ENCODE results near the gene PDIA4.
A peak's percentile ranks its signal among the peaks of the same experiment; 100 is the strongest.
"Not testable (repeated sequence)": the region's sequence is repeated elsewhere in the genome, so short reads cannot be mapped to it uniquely, and the experiment has no call there.

Gene PDIA4, protein sequence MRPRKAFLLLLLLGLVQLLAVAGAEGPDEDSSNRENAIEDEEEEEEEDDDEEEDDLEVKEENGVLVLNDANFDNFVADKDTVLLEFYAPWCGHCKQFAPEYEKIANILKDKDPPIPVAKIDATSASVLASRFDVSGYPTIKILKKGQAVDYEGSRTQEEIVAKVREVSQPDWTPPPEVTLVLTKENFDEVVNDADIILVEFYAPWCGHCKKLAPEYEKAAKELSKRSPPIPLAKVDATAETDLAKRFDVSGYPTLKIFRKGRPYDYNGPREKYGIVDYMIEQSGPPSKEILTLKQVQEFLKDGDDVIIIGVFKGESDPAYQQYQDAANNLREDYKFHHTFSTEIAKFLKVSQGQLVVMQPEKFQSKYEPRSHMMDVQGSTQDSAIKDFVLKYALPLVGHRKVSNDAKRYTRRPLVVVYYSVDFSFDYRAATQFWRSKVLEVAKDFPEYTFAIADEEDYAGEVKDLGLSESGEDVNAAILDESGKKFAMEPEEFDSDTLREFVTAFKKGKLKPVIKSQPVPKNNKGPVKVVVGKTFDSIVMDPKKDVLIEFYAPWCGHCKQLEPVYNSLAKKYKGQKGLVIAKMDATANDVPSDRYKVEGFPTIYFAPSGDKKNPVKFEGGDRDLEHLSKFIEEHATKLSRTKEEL

DNA sequence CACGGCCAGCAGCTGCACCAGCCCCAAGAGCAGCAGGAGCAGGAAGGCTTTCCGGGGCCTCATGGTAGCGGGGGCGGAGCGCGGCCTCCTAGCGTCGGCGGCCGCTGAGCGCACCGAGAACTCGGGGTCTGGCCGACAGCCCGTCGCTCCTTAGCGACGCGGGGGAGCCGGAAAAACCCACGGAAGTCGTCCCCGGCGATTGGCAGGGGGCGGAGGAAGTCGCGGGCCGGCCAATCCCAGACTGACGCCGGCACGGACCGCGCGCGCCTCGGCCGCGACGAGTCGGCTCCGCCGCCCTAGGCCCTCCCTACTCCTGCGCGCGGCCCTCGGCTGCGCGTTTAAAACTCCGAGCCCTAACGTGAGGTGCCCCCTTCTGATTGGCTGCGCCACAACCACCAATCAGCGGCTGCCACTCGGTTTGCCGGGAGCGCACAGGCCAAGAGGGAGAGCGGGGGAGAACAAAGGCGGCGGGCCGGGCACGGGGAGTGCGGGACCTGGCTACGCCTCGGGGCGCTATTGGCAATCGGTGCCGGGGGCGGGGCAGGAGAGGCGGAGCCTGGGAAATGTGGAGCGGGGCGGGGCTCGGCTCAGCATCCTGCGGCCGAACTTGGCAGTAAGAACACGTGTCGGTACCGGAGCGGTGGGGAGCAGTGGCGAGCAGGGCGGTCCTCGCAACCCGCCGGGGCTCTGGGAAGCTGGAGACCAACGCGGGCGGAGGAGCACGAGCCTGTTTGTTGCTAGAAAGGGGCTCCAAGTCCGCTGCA lies at the start of gene PDIA4:
PDIA4 (minus strand) TSS at position 160 of the 764 bp plus-strand sequence; CDS start at position 63, 97 bp downstream.
- peak; percentile 100 for DNase-seq (ENCODE audit: low spot score)

DNA sequence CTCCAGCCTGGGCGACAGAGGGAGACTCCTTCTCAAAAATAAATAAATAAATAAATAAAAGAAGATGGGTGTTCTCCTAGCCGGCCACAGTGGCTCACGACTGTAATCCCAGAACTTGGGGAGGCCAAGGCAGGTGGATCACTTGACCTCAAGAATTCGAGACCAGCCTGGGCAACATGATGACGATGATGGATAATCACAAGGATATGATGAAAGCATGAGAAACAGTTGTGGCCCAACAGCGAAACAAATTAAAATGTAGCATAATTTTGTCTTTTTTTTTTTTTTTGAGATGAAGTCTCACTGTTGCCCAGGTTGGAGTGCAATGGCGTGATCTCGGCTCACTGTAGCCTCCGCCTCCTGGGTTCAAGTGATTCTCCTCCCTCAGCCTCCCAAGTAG lies 49.3 kb upstream of the PDIA4 start:
- no peak for DNase-seq (ENCODE audit: low spot score)

DNA sequence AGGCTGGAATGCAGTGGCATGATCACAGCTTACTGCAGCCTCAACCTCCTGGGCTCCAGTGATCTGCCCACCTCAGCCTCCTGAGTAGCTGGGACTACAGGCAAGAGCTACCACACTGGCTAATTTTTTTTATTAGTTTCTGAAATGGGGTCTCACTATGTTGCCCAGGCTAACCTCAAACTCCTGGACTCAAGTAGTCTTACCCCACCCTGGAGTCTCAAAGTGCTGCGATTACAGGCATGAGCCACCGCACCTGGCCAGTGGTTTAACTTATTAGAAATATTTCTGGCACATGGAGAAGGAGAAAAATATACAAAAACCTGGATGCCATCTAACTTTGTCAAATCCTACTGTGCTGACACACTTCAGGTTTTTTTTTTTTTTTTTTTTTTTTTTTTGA lies 47.0 kb upstream of the PDIA4 start:
- no peak for DNase-seq (ENCODE audit: low spot score)

DNA sequence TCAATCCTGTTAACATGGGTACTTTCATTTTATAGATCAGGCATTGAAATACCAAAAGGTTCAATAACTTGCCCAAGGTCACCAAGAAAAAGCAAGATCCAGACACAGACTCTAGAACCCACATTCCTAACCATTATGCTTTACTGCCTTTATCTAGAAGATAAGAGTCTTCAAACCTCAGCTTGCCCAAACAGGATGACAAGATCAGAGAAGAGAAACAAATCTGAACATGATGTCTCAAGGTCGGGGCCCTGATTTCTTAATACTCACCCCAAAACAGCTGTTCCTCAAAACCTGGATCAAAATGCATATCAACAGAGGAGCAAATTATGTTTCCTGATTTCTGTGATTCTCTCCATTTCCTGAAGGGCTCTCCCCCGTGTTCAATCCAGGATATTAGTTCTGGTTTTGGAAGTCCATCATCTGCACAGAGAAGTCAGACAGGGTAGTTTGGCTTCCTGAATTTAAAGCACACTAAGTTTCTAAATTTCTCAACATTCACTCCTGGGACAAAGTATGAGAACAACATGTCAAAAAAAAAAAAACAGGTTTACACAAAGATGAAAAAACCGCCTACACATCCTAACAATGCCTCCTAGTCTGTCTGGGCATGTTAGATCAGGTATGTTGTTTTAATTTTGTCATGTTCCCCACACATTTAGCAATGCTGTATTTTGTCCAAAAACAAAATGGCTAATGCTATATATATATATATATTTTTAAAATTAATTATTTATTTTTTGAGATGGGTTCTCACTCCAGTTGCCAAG lies 46.0 kb upstream of the PDIA4 start:
- DNase-seq (ENCODE audit: low spot score): no peak

DNA sequence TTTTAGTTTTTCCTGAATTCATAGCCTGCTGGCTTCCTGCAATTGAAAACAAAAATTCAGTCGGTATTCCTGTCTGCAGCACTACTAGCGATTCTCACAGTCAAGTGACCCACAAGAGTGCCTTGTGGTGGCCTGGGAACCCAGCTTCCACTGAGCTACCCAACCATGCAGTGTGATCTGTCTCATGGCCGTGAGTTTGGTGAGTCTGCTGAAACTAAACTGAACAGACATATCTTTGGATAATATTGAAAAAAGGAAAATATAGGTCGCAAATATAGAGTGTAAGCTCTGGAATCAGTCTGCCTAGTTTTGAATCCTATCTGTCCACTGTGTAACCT lies 44.1 kb upstream of the PDIA4 start:
- no peak for DNase-seq (ENCODE audit: low spot score)

DNA sequence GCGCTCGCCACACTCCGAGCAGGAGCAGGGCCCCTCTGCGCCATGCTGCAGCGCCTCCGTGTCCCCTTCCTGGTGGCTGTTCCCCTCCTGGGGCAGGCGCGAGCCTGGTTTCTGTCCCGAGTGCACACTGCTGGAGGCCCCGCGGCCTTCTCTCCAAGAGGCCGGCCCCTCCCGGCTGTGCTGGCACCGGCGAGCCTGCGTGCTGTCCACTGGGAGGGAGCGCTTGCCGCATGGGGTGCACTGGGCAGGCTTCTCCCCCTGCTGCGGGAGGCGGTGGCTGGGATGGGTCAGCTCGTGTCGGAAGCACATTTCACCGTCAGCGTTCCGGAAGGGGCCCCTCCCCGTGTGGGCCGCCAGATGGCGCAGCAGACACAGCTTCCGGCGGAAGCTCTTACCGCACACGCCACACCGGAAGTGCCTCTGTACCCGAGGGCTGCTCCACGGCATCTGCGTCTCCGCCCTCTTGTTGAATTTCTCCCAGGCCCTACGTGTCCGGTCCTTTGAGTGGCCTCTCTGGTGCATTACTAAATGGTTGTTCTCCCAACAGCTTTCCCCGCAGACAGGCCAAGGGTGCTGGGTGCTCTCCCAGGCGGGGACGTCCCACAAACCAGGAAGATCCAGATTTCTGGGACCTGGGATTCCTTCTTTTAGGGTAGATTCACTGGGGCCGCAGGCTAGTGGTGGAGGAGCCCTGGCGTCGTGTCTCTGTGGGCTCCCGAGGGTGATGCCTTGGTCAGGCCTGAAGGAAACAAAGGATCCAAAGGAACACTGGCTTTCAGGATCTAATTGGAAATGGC lies 43.5 kb upstream of the PDIA4 start:
- no peak for DNase-seq (ENCODE audit: low spot score)

DNA sequence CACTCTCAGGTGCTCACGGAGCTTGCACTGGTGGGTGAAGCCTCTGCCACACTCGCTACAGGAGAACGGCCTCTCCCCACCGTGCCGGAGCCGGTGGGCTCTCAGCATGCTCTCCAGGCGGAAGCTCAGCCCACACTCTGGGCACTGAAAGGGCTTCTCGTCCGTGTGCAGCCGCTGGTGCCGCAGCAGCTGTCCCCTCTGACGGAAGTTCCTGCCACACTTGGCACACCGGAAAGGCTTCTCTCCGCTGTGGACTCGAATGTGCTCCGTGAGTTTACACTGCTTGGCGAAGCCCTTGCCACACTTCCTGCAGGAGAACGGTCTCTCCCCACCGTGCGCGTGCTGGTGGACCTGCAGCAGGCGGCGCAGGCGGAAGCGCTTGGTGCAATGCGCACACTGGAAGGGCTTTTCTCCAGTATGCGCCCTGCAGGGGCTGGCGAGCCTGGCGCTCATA lies 42.9 kb upstream of the PDIA4 start:
- DNase-seq (ENCODE audit: low spot score): no peak

DNA sequence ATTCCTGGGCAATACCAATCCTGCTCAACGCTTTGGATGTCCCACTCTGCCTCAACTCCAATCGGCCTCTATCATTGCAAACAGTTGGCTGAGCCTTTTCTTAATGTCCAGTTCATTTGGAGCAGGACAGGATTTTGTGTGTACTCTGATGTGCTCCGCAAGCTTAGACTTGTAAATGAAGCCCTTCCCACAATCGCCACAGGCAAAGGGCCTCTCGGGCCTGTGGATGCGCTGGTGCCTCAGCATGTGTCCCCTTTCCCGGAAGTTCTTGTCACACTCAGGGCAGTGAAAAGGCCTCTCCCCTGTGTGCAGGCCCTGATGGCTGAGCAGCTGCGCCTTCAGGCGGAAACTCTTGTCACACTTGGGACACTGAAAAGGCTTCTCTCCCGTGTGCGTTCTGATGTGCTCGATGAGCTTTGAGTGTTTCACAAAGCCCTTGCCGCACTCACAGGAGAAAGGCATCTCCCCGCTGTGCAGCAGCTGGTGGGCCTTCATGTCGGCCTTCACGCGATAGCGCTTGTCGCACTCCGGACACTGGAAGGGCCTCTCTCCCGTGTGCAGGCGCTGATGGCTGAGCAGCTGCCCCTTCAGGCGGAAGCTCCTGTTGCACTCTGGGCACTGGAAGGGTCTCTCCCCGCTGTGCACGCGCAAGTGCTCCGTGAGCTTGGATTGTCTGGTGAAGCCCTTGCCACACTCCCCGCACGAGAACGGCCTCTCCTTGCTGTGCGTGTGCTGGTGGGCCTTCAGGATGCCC lies 42.2 kb upstream of the PDIA4 start:
- DNase-seq (ENCODE audit: low spot score): no peak

DNA sequence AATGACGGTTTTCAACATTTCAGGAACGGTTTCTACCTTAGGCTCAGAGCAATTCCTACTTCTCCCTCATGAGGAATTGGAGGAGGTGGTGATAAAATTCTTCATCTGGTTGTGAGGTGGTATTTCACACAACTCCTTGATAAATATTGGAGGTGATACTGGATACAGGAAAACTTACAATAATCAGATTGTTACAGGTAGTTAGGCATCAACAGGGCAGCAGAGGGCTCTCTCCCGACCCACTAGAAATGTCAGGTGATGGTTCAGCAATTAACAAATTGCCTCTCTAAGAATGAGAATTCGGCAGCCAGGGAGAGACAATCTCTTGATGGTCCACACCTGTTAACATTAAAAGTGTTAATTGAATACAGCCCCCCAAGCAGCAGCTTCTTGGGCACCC lies 39.6 kb upstream of the PDIA4 start:
- DNase-seq (ENCODE audit: low spot score): no peak

DNA sequence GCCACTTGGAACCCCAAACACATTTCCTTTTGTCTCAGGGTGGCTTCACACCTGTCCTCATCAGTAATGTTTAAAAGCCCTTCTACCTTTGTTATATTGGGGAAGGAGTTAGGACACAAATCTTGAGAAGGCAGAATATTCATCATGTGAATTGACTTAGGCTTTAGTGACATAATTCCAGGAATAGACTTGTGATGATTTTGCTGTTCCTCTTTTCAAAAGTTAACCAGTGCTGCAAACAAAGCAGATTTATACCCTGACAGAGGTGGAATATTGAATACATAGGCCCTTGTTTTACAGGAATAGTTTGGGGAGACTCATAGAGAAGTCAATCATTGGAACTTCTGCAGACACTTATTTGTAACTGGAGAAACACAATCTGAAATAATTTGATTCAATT lies 35.2 kb upstream of the PDIA4 start:
- no peak for DNase-seq (ENCODE audit: low spot score)

DNA sequence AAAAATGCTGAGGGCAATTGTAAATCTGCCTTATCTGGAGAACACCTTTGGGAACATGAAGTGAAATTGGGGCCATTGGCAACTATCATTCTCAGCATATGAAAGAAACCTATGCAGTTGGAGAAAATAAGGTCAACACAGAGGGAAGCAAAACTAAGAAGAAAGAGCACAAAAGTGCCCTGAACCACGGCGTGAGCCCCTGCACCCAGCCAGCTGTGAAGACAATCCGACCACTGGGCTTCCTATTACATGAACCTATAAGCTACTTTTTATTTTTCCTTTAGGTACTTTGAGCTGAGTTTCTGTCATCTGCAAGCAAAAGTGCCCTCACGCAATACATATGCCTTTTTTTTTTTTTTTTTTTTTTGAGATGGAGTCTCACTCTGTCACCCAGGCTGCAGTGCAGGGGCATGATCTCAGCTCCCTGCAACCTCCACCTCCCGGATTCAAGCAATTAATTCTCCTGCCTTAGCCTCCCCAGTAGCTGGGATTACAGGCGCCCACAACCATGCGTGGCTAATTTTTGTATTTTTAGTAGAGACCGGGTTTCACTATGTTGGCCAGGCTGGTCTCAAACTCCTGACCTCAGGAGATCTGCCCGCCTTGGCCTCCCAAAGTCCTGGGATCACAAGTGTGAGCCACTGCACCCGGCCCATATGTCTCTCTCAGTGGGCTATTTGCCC lies 34.1 kb upstream of the PDIA4 start:
- DNase-seq (ENCODE audit: low spot score): not testable (repeated sequence)

DNA sequence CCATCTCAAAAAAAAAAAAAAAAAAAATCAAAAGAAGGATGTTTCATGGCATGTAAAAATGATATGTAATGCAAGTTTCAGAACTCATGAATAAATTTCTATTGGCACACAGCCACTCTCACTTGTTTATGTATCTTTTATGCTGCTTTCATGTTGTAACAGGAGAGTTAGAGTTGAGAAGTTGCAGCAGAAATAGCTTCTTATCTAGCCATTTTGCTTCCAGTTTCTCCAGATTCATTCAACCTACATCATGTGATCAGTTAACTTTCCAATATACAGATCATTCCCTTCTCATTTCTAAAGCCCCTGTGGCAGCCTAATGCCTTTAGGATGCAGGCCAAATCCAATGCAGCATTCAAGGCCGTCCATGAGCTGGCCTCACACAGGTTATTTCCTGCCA lies 31.9 kb upstream of the PDIA4 start:
- DNase-seq (ENCODE audit: low spot score): no peak

DNA sequence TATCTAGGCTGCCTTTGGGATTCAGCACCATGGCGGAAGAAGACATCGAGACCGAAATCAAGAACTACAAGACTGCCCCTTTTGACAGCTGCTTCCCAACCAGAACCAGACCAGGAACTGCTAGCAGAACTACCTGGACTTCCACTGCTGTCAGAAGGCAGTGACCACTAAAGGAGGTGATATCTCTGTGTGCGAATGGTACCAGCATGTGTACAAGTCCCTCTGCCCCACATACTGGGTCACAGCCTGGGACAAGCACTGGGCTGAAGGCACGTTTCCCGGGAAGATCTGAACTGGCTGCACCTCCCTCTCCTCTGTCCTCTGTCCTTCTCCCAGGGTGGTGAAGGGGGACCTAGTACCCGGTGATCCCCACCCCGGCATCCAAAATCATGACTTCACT lies 25.6 kb upstream of the PDIA4 start:
- no peak for DNase-seq (ENCODE audit: low spot score)

DNA sequence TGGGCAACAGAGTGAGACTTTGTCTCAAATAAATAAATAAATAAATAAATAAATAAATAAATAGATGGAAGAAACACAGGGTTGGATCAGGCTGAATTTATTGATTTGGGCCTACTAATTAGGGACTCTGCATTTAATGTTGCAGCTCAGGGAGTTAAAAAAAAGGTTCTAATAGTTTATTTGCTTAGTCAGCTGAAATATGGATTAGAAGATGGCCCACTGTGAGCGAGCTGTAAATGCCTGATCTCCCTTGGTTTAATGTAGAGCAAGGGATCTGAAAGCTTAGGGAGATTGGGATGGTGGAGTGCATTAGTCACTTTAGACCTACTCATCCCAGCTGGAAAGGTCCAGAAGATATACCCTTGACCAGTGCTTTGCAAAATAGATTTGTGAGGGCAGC lies 25.1 kb upstream of the PDIA4 start:
- DNase-seq (ENCODE audit: low spot score): no peak

DNA sequence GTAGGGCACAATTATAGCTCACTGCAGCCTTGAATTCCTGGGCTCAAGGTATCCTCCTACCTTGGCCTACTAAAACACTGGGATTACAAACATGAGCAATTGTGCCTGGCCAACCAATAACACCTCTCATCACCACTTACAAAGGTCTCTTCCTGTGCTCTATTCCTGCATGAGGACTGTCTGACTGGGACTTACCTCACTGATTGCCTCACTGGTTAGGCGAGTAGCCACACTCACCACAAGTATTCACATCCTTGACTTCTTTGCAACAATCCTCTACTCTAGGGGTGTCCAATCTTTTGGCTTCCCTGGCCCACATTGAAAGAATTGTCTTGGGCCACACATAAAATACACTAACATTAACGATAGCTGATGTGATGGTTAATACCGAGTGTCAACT lies 22.6 kb upstream of the PDIA4 start:
- DNase-seq (ENCODE audit: low spot score): no peak

DNA sequence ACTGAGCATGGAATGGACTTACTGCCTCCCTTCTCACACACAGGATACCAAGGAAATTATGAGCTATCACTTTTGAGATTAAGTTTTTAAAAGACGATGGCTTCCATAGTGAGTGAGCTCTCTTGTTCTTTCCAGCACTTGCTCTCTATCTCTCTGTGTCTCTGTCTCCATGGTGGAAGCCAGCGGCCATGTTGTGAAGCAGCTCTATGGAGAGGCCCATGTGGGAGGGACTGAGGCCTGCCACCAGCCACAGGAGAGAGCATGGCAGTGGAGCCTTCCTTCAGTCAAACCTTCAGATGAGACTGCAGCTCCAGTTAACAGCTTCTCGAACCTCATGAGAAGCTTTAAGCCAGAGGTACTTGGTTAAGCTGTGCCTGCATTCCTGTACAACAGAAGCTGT lies 20.5 kb upstream of the PDIA4 start:
- no peak for DNase-seq (ENCODE audit: low spot score)

DNA sequence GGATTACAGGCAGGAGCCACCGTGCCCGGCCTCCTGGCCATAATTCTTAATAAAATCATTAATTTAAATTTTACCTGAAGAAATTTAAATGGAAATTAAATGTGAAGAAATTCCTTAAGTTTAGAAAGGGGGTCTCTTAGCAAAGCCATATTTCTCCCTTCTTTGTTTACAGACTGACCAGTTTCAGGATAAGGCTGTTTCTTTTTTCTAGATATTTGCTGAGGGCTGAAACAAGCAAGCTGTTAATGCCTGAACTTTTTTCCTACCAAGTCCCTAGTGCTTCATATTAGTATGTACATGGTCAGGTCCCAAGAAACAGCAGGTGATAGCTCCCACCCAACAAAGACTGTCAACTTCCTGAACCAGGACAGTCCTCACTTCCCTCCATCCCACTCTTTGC lies 18.1 kb upstream of the PDIA4 start:
- DNase-seq (ENCODE audit: low spot score): no peak

DNA sequence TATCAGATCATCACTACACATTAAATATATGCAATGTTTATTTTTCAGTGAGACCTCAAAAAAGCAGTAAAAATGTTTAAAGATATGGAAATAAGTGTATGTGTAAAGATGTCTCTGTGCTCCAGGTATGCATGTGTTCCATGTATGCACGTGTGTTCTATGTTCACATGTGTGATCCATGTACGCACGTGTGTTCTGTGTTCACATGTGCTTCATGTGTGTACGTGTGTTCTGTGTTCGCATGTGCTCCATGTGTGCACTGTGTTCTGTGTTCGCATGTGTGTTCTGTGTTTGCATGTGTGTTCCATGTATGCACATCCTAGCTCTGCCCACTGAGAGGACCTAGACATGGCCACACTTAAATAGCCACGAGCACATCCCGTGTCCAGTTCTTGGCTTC lies 15.6 kb upstream of the PDIA4 start:
- no peak for DNase-seq (ENCODE audit: low spot score)

DNA sequence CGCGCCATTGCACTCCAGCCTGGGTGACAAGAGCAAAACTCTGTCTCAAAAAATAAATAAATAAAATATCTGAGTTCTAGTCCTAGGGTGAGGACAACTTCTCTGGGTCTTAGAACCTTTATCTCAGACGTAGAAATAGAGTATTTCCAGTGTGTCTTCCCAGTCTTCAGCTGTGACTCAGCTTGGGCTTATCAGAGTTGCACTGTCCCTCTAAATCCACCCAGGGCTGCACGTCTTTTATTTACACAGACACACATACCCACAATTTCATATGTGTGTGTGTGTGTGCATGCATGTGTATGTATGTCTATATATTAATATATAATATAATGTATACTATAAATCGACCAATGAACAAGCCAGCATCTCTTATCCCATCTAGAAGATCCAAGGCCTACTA lies 13.0 kb upstream of the PDIA4 start:
- DNase-seq (ENCODE audit: low spot score): no peak

DNA sequence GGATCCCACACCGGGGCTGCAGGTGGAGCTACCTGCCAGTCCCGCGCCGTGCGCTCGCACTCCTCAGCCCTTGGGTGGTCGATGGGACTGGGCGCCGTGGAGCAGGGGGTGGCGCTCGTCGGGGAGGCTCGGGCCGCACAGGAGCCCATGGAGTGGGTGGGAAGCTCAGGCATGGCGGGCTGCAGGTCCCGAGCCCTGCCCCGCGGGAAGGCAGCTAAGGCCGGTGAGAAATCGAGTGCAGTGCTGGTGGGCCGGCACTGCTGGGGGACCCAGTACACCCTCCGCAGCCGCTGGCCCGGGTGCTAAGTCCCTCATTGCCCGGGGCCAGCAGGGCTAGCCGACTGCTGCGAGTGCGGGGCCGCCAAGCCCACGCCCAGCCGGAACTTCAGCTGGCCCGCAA lies 10.3 kb upstream of the PDIA4 start:
- DNase-seq (ENCODE audit: low spot score): not testable (repeated sequence)
